Stimulated activated CD8-positive, alpha-beta memory T cell treated with anti-CD3 and anti-CD28 coated beads, Interleukin-12 subunit alpha, Interleukin-12 subunit beta, amount 100 ng/mL, for 1 hour (primary cell): ENCODE results near the gene CXCL12.

Experiments used
- DNase-seq: peaks from one replicate; pipeline ENCODE4 v3.0.0-alpha.2; 2020; ENCODE audit warnings: low read depth

The CXCL12 gene

DNA sequence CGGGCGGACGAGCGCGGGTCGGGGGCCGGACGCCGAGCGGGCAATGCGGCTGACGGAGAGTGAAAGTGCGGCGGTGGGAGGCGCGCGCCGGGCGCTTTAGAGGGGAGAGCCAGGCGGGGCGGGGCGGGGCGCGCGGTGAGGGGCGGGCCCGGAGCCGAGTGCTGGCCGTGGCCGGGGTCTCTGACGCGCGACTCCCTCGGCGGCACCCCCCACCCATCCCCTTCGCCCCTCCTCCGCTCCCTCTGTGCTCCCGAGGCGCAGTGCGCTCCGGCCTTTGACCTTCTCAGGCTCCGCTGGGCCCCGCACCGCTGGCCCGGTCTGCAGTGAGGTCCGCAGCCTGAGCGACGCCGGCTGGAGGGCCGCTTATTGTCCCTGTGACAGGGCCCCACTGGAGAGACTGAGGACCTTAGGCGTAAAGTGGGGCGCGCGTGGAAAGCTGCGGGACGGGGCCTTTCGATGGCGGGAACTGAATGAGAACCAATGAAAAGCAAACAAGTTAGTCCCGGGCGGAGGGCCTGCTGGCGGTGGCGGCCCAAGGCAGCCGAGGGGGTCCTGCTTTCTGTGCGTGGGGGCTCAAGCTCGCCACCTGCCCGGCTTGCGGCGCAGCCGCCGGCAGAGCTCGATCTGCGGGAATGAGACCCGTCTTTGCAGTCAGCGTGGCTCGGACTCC is at the start of gene CXCL12:
TSS of gene CXCL12 (minus strand) at position 72 of the 670 bp plus-strand sequence. CDS start 92 bp downstream, outside the sequence.
- no peak for DNase-seq

DNA sequence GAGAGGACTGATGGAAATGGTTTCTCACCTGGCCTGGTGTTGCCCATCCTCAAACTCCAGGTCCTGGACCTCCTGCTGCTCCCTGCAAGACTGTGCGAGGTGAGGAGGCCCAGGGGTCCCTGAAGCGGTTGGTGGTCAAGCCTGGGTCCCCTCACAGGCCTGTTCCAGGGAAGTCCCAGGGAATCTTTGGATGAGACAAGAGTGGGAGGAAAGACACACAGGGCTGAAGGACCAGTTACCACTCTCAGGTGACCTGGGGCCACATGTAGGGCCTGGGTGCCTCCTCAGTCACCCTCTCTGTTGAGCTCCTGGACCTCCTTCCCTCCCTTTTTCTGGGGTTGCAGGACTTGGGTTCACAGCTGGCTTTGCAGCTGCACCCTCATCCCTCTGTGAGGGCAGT is 42.6 kb upstream of the CXCL12 start:
- no peak for DNase-seq

DNA sequence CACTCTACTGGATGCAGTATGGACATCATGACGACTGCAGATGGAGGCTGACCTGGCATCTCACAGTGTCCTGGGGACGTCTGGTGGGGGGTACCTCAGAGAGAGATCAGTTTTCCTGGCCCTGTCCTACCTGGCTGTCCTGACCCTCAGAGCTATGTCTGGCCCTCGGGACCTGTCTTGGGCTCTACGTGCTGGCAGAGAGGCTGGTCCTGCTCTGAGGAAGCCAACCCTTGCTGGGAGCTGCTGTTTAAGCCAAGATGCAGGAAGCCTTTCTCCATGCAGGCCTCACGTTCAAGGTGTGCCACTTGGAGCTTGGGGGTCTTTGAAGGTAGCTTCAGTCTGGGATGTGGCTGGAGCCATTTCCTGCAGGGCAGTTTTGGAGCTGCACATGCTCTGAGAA is 42.1 kb upstream of the CXCL12 start:
- no peak for DNase-seq

DNA sequence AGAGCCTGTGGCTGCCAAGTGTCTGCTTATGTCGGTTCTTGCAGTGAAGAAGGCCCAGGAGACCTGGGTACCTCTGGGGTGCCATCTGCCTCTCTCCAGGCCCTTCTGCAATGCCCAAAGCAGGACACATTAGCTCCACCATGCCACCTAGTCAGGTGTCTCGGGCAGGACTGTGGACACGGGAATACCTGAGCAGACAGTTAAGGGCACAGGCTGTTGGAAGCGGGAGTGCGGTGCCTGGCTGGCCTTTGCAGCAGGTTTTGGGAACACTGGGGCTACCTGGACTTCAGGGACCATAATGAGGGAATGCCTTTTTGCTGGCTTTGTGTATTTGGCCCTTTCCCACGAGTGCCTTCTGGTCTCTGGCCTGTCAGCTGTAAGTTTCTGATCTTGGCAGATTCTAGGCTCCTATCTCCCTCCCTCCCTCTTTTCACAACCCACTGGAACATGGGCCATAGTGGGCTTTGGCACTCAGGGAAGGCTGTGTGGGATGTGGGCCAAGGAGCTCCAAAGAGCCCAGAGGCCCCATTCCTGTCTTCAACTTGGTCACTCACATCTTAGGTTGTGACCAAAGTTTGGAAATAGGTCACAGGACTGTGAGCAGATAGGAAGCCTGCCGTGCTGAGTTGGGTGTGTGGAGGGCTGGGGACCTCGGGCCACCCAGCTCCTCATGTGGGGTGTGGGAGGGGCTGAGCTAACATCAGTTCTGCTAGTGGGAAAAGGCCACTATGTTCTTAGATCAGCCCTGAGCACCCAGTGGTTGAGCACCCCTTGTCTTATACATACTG is 41.5 kb upstream of the CXCL12 start:
- DNase-seq: no peak

DNA sequence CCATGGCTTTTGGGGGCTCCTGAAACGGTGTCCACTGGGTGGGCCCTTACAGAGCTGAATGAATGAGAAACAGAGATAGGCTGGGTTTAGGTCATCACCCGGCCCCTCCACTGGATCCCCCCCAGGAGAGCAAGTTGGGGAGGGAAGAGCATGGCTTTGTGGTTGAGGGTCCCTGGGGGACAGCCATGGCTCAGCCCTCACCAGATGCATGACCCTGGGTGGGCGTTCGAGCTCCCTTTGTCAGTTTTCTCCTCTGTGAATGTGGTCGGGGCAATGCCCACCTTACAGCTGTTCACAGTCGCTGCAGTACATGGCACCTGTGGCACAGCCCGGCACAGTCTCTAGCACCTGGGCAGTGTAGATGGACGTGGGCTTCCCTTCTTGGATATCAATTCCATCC is 40.6 kb upstream of the CXCL12 start:
- no peak for DNase-seq

DNA sequence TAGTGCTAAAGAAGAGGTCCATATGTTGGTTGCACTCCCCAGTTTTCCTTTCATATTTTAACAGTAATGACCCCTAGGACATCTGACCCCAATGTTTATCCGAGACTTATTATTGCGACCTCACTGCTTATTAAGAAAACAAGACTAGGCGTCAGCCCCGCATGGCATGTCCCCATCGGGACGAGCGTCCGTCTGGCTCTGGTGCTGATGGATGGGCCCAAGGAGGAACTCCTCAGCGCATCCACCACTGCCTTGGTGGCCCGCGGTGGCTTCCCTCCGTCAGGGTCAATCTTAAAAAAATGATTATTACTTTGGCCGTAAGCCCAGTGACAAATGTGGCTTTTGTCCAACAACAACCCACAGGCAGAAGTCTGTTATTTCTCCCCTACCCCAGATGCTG is 40.1 kb upstream of the CXCL12 start:
- DNase-seq: no peak

DNA sequence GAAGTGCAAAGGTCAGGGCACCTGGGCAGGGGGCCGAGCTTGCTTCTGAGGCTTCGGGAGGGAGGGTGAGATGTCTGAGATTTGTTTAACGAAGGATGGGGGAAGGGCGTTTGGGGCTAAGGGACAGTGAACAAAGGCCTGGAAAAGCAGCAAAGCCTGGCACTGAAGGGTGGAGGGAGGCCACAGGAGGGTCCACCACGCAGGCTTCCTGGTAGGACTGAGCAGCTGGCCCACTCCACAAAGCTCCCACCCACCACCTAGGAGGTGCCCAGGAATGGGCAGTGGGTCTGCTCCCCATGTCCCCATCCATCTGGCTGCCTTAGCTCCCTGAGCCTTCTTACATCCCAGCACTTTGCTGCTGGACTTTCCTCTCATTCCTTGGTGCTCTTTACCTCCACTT is 39.4 kb upstream of the CXCL12 start:
- no peak for DNase-seq

DNA sequence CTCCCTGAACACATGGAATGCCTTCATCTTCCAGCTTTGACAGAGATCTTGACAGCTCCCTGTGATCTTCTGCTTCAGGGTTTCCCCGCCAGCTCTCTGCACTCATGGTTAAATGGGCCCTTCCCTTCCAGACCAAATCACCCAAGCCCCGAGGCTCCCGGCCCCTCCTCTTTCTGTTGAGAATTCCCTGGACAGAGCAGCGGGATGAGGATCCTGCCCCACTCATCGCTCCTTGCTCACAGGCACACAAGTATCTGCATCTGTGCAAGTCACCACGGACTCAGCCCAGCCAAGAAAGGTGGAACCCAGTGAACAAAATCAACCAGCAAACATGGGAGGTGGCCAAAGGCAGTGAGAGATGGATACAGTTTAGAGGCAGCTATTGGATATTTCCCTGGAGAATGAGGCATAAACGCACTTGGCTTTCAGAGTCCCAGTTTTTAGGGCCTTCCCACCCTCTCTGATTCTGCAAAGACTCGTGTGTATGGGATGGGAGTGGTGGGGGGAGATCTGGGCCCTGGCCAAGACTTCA is 37.7 kb upstream of the CXCL12 start:
- no peak for DNase-seq

DNA sequence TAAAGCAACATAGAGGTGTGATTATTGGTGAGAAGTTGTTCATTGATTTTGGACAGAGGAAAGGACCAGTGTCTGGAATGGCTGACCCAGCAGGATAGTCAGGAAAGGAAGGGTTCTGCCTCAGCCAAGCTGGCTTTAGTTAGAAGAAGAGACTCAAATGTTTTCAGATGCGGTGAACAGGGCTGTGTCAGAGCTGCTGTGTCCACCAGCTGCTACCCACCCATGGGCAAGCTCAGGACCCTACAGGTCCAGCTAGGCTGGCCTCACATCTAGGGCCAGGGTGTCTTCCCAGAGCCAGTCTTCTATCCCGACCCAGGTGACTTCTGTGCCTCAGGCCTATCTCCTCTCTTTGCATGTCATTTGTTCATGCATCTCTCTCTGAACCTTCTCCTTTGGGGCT is 37.3 kb upstream of the CXCL12 start:
- no peak for DNase-seq

DNA sequence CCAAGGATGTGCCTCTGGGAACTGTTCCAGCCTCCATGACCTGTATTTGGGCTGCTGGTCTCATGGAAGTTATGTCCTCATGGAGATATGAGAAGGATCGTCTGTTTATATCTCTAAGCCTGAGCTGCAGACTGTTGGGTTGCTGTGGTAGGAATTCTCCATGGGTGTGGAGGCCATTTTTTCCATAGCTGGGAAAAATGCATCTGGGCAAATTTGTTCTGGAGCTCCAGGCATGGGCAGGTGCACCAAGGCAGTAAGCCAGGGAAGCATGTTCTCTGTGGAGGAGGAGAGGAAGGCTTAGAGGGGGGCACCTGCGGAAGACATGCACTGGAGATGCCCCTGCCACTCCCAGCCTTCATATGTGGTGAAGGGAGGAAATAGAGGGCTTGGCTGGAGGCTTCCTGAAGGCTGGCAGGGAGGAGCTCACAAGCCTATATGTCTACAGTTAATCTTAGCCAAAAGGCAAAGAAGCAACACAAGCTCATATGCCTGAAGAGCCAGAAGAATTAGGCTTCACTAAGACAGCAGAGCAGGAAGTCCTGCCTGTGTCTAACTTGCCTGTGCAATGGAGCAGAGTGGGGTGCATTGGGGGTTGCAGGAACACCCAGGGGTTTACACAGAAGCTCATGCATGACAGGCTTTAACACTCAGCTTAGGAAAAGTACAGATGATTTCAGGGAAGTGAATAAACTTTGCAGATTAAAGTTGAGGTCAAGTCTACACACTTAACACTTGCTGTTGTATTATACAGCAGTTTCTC is 35.1 kb upstream of the CXCL12 start:
- no peak for DNase-seq

DNA sequence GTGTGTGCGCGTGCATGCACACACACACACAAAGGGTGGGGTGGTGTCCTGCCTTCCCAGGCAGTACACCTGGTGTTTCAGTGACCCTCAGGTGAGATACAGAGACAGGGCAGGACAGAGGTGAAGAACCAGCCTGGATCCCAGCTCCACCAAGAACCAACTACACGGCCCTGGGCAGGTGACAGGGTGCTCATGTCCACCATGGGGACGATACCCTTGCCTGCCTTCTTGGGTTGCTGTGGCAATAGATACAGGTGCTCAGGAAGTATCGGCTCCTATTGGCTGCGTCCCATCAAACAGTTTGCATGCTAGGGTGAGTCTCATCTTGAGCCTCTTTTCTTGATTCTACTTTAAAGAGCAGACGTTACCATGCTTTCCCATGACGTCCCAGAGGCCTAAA is 33.7 kb upstream of the CXCL12 start:
- no peak for DNase-seq

DNA sequence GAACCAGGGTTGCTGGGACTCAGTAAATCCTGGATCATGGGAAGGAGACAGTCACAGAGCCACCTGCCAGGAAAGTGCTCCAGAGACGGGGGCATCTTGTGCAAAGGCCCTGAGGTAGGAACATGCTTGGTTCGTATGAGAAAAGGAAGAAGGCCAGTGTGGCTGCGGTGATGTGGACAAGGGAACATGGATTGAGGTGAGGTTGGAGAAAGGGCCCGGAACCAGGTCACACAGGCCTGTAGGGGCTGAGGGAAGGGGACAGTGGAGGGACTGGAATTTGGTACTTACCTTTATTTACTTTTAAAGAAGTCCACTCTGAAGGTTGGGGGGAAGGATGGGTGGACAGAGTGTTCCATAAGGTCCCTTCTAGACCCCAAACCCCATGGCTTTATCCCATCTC is 32.9 kb upstream of the CXCL12 start:
- no peak for DNase-seq

DNA sequence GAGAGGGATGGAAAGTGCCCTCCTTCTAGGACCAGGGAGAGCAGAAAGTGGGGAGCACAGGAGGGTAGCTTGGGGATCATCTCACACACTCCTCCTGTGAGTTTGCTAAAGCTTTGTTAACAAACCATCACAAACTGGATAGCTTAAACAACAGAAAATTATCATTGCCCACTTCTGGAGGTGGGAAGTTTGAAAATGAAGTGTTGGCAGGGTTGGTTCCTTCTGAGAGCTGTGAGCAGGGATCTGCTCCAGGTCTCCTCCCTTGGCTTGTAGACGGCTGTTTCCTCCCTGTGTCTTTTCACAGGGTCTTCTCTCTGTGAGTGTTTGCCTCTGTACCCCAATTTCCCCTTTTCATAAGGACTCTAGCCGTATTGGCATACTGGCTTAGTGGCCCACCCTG is 32.0 kb upstream of the CXCL12 start:
- DNase-seq: no peak

DNA sequence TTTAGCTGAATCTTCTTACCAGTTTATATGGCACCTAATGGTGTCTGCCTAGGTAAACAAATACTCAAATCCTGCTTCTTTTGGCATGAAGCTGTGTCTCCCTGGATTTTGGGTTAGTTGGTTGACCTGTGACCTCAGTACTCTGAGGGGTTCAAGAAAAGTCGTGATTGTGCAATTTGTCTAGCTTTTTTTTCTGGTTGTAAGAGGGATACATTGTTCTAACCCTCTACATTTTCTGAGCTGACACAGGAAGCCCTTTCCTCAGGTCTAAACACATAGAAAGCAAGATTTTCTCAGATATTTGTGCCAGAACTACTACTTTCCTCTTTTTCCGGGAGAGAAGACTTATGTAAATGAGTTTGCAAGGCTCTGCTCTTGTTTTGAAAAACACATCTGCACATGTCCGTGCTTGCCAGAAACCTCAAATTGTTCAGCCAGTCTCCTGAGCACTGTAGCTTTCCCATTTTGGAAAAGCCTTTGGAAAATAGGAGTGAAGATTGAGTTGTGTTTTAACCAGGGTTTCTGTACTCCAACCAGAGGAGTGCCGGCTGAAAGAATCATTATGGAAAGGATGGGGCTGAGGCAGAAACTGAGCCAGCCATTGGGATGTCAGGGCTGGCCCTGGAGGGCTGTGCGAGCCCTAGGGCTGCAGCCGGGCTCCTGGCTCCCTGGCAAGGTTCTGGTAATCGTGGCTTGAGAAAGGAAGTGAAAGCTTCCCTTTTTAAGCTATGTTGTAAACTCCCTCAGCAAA is 31.3 kb upstream of the CXCL12 start:
- no peak for DNase-seq

DNA sequence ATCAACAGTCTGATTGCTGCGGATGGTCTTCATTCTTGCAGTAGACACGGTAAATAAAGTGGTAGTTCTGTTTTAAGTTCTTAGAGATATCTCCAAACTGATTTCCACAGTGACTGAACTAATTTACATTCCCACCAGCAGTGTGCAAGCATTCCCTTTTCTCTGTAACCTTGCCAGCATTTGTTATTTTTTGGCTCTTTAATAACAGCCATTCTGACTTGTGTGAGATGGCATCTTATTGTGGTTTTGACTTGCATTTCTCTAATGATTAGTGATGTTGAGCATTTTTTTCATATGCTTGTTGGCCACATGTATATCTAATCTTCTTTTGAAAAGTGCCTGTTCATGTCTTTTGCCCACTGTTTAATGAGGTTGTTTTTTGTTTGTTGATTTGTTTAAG is 30.2 kb upstream of the CXCL12 start:
- DNase-seq: no peak

DNA sequence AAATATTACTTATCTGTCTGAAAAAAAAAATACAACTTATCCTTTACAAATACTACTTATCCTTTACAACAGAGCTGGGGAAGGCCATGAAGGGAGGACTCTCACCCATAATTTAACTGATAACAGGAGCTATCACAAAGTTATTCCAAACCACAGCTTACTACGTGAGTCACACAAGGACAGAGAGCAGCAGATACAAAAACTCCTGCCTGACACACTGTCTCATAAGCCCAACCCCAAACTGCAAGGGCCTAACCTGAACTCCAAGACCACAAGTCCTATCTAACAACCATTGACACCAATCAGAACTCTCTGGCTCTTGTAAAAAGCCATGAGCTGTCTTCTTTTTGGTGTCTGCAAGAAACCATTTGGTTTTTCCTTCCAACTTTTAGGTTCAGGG is 28.5 kb upstream of the CXCL12 start:
- no peak for DNase-seq

DNA sequence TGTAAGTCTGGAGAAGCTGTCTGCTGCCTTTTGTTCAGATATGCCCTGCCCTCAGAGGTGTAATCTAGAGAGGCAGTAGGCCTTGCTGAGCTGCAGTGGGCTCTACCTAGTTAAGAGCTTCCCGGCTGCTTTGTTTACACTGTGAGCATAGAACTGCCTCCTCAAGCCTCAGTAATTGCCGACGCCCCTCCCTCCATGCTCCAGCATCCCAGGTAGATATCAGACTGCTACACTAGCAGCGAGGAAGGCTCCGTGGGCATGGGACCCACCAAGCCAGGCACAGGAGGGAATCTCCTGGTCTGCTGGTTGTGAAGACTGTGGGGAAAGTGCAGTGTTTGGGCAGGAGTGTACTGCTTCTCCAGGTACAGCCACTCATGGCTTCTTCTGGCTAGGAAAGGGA is 26.4 kb upstream of the CXCL12 start:
- no peak for DNase-seq

DNA sequence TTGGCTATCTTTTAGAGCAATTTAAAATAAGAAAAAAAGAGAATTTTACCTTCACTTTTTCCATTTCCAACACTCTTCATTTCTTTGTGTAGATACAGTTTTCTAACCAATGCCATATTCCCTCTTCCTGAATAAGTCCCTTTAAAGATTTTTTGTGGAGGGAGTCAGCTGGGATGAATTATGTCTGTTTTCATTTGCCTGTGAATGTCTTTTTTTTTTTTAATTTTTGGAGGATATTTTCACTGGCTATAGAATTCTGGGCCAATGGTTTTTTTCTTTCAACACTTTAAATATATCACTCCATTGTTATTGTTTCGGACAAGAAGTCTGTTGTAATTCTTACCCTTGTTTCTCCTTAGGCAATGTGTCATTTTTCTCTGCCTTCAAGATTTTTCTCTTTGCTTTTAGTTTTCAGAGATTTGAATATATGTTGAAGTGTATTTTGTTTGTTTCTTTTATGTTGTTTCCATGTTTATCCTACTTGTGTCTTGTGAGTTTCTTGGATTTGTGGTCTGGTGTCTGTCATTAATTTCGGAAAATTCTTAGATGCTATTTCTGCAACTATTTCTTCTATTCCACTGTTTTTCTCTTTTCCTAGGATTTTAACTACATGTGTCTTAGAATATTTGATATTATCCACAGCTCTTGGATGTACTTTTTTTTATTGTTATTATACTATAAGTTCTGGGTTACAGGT is 20.0 kb upstream of the CXCL12 start:
- DNase-seq: no peak

DNA sequence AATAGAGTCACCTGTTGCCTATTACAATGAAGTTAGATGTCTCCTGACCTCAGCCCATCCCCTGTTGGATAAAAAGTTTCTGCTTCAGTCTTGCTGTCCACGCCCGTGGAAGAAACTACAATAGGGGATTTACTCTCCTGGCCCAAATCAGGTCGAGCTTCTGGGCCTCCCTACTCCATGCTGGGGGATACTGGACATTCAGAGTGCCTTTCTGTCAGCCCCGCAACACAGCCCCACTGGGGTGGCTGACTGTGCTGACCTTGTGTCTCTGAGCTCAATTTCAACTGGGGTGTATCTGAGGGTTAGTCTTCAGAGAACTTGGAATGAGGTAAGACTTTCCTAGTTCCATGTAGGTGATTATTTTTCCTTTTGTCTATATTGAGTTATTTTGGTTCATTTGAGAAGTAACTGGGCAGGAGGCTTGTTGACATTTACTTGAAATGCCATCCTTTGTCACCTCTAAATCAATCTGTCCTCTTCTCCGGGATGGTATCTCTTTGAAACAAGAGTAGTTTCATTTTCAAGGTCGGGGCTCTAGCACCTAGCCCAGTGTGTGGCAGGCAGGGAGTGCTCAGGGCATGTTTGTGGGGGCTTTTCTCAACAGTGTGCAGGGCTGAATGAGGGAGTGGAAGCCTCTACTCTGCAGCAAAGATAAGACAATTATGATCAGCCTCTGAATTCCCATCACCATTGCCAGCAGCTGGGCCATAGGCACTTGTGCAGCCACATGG is 17.7 kb upstream of the CXCL12 start:
- no peak for DNase-seq

DNA sequence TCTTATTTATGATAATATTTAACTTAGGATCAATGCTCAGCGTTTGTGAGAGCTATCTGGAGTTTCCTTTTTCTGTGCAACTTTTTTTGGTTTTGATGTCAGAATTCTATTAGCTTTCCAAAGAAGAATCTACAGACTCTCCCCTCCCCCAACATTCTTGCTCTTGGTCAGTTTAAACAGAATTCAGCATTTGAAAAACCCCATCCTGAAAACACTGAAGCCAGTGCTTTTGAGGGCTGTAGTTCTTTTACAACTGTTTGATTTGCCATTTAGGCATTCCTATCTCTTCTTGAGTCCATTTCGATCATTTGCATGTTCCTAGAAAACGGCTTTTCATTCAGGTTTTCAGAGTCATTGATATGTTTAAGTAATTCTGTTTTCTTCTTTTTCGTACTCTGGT is 15.6 kb upstream of the CXCL12 start:
- no peak for DNase-seq
